Common myeloid progenitor, CD34-positive (primary cell): ENCODE measurements around the gene HSPA4.
"Not testable (repeated sequence)": the region's sequence is repeated elsewhere in the genome, so short reads cannot be mapped to it uniquely, and the experiment has no call there.

Source experiments
- CTCF ChIA-PET: fragments of 350-600 bp; sonication (Branson Sonifier 250); formaldehyde crosslinking; loops from one replicate; lab custom pipeline; 2021; ENCODE audit warnings: antibody characterized with exemption; lab: Charles Lee
- POLR2A ChIA-PET: fragments of 350-600 bp; sonication (Branson Sonifier 250); formaldehyde crosslinking; loops from one replicate; lab custom pipeline; 2021; ENCODE audit warnings: antibody characterized with exemption; lab: Charles Lee
- DNase-seq, 3 donors: peaks; one replicate each; pipeline versions ENCODE4 v3.0.0 to v3.0.0-alpha.2; 2013
- H3K27ac ChIP-seq, 2 experiments: 1 replicate in 1 of 2; 2 replicates in 1 of 2; pipeline ENCODE4 v1.7.0; 2013; ENCODE audit warnings: inconsistent platforms in 2 of 2, low read length in 2 of 2, mild to moderate bottlenecking in 2 of 2, low read depth in 1 of 2, moderate library complexity in 1 of 2; ENCODE audit not compliant: severe bottlenecking in 2 of 2, insufficient read depth in 1 of 2, poor library complexity in 1 of 2
- H3K27me3 ChIP-seq, 5 experiments: replicated peaks in 2 of 5; 1 replicate in 3 of 5; 2 replicates in 2 of 5; pipeline versions ENCODE4 v1.6.1 to v1.7.0; 2013; ENCODE audit warnings: low read length in 4 of 5, mild to moderate bottlenecking in 2 of 5, moderate library complexity in 2 of 5, inconsistent platforms in 1 of 5; ENCODE audit not compliant: insufficient read depth in 5 of 5, control insufficient read depth in 4 of 5
- H3K36me3 ChIP-seq, 4 experiments: 1 replicate in 2 of 4; 2 replicates in 2 of 4; pipeline versions ENCODE4 v1.6.1 to v1.7.0; 2013; ENCODE audit warnings: low read length in 3 of 4, control low read depth in 1 of 4, mild to moderate bottlenecking in 1 of 4; ENCODE audit not compliant: control insufficient read depth in 4 of 4, insufficient read depth in 4 of 4
- H3K4me1 ChIP-seq, 4 experiments: 1 replicate in 3 of 4; 2 replicates in 1 of 4; pipeline versions ENCODE4 v1.6.1 to v1.7.1; 2013; ENCODE audit warnings: low read length in 3 of 4, mild to moderate bottlenecking in 3 of 4, control low read depth in 1 of 4, inconsistent platforms in 1 of 4, moderate library complexity in 1 of 4; ENCODE audit not compliant: control insufficient read depth in 4 of 4, insufficient read depth in 4 of 4; ENCODE audit errors: control extremely low read depth in 1 of 4
- H3K4me3 ChIP-seq, 7 experiments: 1 replicate in 4 of 7; 2 replicates in 3 of 7; pipeline versions ENCODE4 v1.5.1 to v1.7.0; 2013; ENCODE audit warnings: mild to moderate bottlenecking in 7 of 7, low read length in 6 of 7, moderate library complexity in 6 of 7, inconsistent platforms in 2 of 7, low read depth in 2 of 7, control low read depth in 1 of 7; ENCODE audit not compliant: insufficient read depth in 4 of 7, control insufficient read depth in 1 of 7; ENCODE audit errors: extremely low read depth in 1 of 7
- H3K9me3 ChIP-seq, 5 experiments: 1 replicate in 4 of 5; 2 replicates in 1 of 5; pipeline versions ENCODE4 v1.6.1 to v1.7.1; 2013; ENCODE audit warnings: low read length in 4 of 5, mild to moderate bottlenecking in 2 of 5, inconsistent platforms in 1 of 5, low read depth in 1 of 5, moderate library complexity in 1 of 5; ENCODE audit not compliant: control insufficient read depth in 4 of 5, insufficient read depth in 2 of 5; ENCODE audit errors: control extremely low read depth in 1 of 5
- WGBS: methylation state at CpG from one replicate; pipeline ENCODE4 v1.1.5; 2013; ENCODE audit not compliant: insufficient coverage; 5-methylcytosine and 5-hydroxymethylcytosine counted together

The HSPA4 gene

DNA sequence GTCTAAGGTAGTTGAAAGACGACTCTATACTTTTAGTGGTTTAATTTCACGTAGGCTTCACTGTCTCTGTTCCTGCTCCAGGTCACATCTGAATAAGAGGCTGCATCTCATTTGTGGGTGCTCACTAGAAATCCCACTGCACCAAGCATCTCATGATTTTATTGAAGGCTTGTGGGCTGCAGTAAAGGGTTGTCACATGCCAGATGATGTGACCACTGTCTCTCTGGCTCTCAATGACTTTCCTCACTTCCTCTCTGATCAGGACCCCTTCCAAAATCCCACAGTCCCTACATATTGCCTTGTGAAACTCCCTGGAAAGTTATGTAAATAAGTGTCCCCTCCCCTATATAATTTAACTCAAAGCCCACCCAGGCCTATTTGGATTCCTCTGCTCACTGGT is 16.6 kb upstream of the HSPA4 start:
- 92% methylated on average over 2 of the region's 2 CpGs for WGBS
- Histone ChIP-seq H3K4me1 (peaks cover 2 to 10% (median 9%) of the 10 kb centered on the region in 4 experiments), H3K4me3 (no peak overlapping the region), H3K27ac (no peak overlapping the region), H3K36me3 (no peaks in the 10 kb centered on the region), H3K27me3 (no peaks in the 10 kb centered on the region), H3K9me3 (no peaks in the 10 kb centered on the region)
- ChIA-PET CTCF (interaction anchor here (0.7 to 1.1 kb wide), 2 partner anchors 17 to 43 kb away, joined by 3 to 6 read pairs; partner anchors contain the start of gene HSPA4), POLR2A (no interaction called here)
- DNase-seq, result no peak

- H3K27me3 ChIP-seq, DNase-seq, H3K9me3 ChIP-seq, H3K4me1 ChIP-seq, H3K4me3 ChIP-seq, H3K36me3 ChIP-seq, H3K27ac ChIP-seq: not testable (repeated sequence)
- POLR2A ChIA-PET, result interaction anchor here (0.8 kb wide), 1 partner anchor 14 kb away, joined by 4 read pairs; no protein-coding TSS in a partner anchor
- CTCF ChIA-PET, result interaction anchor here (1.3 kb wide), 1 partner anchor 13 kb away, joined by 3 read pairs; no protein-coding TSS in a partner anchor
- WGBS, result 96% methylated on average over 3 of the region's 6 CpGs
Observed at GRCh38 chr5:133036677-133037076, 15.1 kb upstream of the HSPA4 start.

GRCh38 chr5:133041157-133041784 is 10.5 kb upstream of the HSPA4 start:
- Histone ChIP-seq H3K4me3 (no peak overlapping the region), H3K36me3 (no peaks in the 10 kb centered on the region)
- 94% methylated on average over 2 of the region's 3 CpGs for WGBS

GRCh38 chr5:133041910-133042309 is 9.9 kb upstream of the HSPA4 start:
- H3K4me3 ChIP-seq, result no peak overlapping the region
- CTCF ChIA-PET, result no interaction called here
- no peak overlapping the region for H3K27ac ChIP-seq
- POLR2A ChIA-PET, result no interaction called here
- no peaks in the 10 kb centered on the region for H3K27me3 ChIP-seq
- no peaks in the 10 kb centered on the region for H3K4me1 ChIP-seq
- WGBS, result 100% methylated on average over 1 of the region's 1 CpG
- H3K36me3 ChIP-seq, result no peaks in the 10 kb centered on the region
- DNase-seq, result peak in 1 of 3 donors; percentile 24
- no peaks in the 10 kb centered on the region for H3K9me3 ChIP-seq

More at GRCh38 chr5:133041157-133041784, 10.5 kb upstream of the HSPA4 start:
- POLR2A ChIA-PET, result no interaction called here
- Histone ChIP-seq H3K4me1 (no peaks in the 10 kb centered on the region), H3K27ac (no peak overlapping the region), H3K27me3 (no peaks in the 10 kb centered on the region), H3K9me3 (no peaks in the 10 kb centered on the region)
- DNase-seq, result no peak
- CTCF ChIA-PET, result no interaction called here

DNA sequence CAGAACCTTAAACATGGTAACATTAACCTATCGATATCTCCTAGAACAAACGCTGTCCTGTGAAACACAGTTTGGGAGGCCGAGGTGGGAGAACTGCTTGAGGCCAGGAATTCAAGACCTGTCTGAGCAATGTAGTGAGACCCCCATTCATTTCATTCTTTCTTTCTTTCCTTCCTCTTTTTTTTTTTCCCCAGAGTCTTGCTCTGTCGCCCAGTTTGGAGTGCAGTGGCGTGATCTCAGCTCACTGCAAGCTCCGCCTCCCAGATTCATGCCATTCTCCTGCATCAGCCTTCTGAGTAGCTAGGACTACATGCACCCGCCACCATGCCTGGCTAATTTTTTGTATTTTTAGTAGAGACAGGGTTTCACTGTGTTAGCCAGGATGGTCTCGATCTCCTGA is 5.3 kb upstream of the HSPA4 start:
- CTCF ChIA-PET, H3K27ac ChIP-seq, H3K9me3 ChIP-seq, H3K27me3 ChIP-seq, H3K4me3 ChIP-seq, H3K36me3 ChIP-seq, POLR2A ChIA-PET, DNase-seq: not testable (repeated sequence)
- H3K4me1 ChIP-seq, result peaks cover 7 to 14% (median 10%) of the 10 kb centered on the region in 4 experiments
- WGBS, result 91% methylated on average over 8 of the region's 8 CpGs

- DNase-seq, result no peak
- Histone ChIP-seq H3K27ac (no peak overlapping the region), H3K27me3 (no peaks in the 10 kb centered on the region), H3K4me1 (peaks cover 7 to 15% (median 10%) of the 10 kb centered on the region in 4 experiments), H3K9me3 (no peaks in the 10 kb centered on the region), H3K4me3 (no peak overlapping the region), H3K36me3 (no peaks in the 10 kb centered on the region)
- WGBS, result 95% methylated on average over 19 of the region's 19 CpGs
- ChIA-PET CTCF (no interaction called here), POLR2A (no interaction called here)
Observed at GRCh38 chr5:133047404-133047803, 4.4 kb upstream of the HSPA4 start.

DNA sequence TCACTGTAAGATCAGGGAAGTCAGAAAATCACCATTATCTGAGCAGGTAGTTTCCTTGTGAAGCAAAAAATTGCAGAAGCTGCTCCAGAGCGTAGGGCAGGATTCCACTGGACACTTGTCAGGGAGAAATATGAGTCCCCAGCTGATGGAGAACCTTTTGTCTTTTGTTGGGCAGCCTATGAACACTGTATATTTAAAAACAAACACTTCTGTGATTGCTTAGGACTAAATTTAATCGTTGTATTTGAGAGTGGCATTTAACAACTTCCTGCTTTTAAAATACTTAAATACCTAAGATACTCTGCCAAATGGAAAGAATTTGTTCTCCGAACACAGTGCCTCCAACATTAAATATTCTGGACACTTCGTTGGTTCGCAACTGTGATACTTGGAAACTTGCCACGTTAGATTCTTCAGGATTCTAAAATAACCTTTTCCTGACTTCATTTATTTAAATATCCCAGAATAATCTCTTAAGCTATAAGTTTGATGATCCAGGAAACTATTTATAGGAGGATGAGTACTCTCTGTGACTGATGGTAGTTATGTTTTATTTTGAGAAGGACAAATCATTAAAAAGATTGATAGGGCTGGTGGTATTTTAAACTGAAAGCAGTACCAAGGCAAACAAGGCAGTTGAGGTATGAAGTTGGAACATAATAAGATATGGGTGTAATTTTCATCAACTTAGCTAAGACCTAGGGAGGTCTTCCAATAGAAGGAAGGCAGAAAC is 2.7 kb upstream of the HSPA4 start:
- H3K9me3 ChIP-seq, result no peaks in the 10 kb centered on the region
- H3K4me3 ChIP-seq, result no peak overlapping the region
- no peaks in the 10 kb centered on the region for H3K36me3 ChIP-seq
- 90% methylated on average over 5 of the region's 6 CpGs for WGBS
- no peak for DNase-seq
- ChIA-PET POLR2A (no interaction called here), CTCF (interaction anchor here (1.0 kb wide), 1 partner anchor 13 kb away, joined by 3 read pairs; no protein-coding TSS in a partner anchor)
- peaks cover 10 to 29% (median 16%) of the 10 kb centered on the region in 4 experiments for H3K4me1 ChIP-seq
- no peaks in the 10 kb centered on the region for H3K27me3 ChIP-seq
- no peak overlapping the region for H3K27ac ChIP-seq
